NK-92 treated with Interleukin-12 subunit alpha and Interleukin-12 subunit beta, amount 100 ng/mL, for 24 hours (cell line): ENCODE results near the gene GPC6.

Source experiments
- DNase-seq: peaks from one replicate; lab custom pipeline; 2025; lab: John Stamatoyannopoulos, UW

Gene GPC6

GRCh38 chr13:93268327-93269028 is 41.9 kb downstream of the GPC6 start:
- DNase-seq = no peak

- no peak for DNase-seq
These were observed 44.4 kb downstream of the GPC6 start for GRCh38 chr13:93270769-93271742.

GRCh38 chr13:93279982-93280381 is 53.4 kb downstream of the GPC6 start:
- DNase-seq = no peak

GRCh38 chr13:93280688-93281087 is 54.1 kb downstream of the GPC6 start:
- DNase-seq = no peak

GRCh38 chr13:93283255-93283654 is 56.6 kb downstream of the GPC6 start:
- no peak for DNase-seq

- DNase-seq = no peak
These were observed 57.5 kb downstream of the GPC6 start for GRCh38 chr13:93284064-93284463.

- DNase-seq = no peak
These were observed 59.4 kb downstream of the GPC6 start for GRCh38 chr13:93286047-93286446.

- no peak for DNase-seq
These were observed 62.4 kb downstream of the GPC6 start for GRCh38 chr13:93289053-93289452.

GRCh38 chr13:93289842-93290241 is 63.2 kb downstream of the GPC6 start:
- DNase-seq = no peak

- no peak for DNase-seq
These were observed 63.9 kb downstream of the GPC6 start for GRCh38 chr13:93290503-93290902.

- no peak for DNase-seq
These were observed 65.8 kb downstream of the GPC6 start for GRCh38 chr13:93292366-93292765.

GRCh38 chr13:93293710-93294109 is 67.1 kb downstream of the GPC6 start:
- DNase-seq = no peak

- DNase-seq = no peak
These were observed 70.0 kb downstream of the GPC6 start for GRCh38 chr13:93296584-93296983.

- no peak for DNase-seq
These were observed 72.1 kb downstream of the GPC6 start for GRCh38 chr13:93298713-93299112.

- DNase-seq = no peak
These were observed 77.5 kb downstream of the GPC6 start for GRCh38 chr13:93304134-93304533.

- DNase-seq = no peak
These were observed 78.4 kb downstream of the GPC6 start for GRCh38 chr13:93304868-93305613.

GRCh38 chr13:93305886-93306285 is 79.3 kb downstream of the GPC6 start:
- no peak for DNase-seq

GRCh38 chr13:93307136-93307535 is 80.5 kb downstream of the GPC6 start:
- no peak for DNase-seq

- no peak for DNase-seq
These were observed 81.0 kb downstream of the GPC6 start for GRCh38 chr13:93307651-93308050.

GRCh38 chr13:93309886-93310523 is 83.4 kb downstream of the GPC6 start:
- DNase-seq = no peak

- no peak for DNase-seq
These were observed 90.2 kb downstream of the GPC6 start for GRCh38 chr13:93316841-93317240.
